ENCODE results near the gene ATP9B. TPM values are rescaled to one million over a fixed set of nuclear protein-coding genes. Genes with fewer than 3 reads are reported as not detected.
A peak's percentile ranks its signal among the peaks of the same experiment; 100 is the strongest.
"Not testable (repeated sequence)": the region's sequence is repeated elsewhere in the genome, so short reads cannot be mapped to it uniquely, and the experiment has no call there.

The ATP9B gene
- polyA plus RNA-seq, 4 donors: 29.3 to 36.4 (median 32.7) TPM

DNA sequence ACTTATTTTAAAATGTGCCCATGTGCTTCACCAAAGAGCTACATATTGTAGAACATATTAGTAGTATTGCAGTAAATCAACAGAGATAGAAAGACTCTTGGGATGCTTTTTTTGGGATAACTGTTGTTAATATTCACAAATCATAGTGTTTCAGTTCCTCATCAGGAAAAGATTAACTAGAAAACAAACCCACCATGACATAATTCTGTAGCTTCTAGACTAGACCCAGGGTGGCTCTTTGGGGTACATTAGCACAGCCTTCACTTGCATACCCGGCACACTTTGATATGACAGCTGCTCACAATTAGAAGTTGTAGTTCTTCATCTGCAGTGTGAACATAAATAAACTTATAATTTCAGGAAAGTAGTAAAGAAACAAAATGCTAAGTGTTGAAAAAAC is 154.2 kb downstream of the ATP9B start:
- no peak for DNase-seq (ENCODE audit: low read depth in 4 of 4, low spot score in 3 of 4)

DNA sequence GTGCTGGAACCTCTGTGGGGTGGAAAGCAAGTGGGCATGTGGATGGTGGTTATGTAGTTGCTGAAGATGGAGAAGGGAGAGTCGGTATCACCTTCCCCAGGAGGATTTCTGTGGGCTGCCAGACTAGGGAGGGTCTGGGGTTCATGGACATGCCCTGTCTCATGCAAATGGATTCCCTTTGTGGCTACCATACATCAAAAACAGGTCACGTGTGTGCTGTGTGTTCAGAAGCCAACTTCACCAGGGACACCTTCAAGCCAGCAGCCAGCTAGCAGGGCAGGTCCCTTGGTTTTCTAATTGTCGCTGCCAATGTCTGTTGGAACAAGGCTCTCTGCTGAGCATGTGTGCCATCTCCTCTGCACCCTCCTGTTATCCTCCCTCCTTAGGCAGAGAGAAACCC is 155.2 kb downstream of the ATP9B start:
- no peak for DNase-seq (ENCODE audit: low read depth in 4 of 4, low spot score in 3 of 4)

DNA sequence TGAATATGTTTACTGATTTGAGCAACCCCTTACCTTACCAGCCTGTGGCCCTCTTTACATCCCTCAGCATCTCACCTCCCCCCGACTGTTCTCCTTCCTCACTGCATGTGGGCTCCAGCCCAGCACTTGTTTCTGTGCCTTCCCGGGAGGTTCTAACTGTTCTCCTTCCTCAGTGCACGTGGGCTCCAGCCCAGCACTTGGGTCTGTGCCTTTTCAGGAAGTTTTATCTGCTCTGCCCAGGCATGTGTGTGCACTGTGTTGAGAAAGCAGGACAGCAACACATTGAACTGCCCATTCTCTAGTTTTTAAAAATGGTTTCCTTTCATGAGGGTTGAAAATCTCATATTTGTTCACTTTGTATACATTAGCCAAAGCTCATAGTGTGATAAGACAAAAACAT is 158.4 kb downstream of the ATP9B start:
- DNase-seq (ENCODE audit: low read depth in 4 of 4, low spot score in 3 of 4): no peak

DNA sequence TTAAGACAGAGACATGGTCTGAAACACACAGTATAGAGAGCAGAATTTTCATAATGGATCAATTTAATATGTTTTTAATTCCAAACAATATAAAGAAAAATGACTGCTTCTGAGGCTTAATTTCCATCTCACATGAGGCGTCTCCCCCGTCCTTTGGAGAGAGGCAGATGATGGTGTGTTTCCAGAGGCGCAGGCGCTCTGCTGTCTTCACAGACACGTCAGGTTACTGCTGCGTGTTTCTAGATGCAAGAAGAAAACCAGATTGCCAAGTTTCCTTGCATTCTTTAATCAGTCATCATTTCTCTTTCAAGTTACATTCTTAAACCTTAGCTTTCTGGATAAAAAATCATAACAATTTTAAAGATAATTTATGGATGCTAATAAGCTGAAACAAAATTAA is 160.2 kb downstream of the ATP9B start:
- no peak for DNase-seq (ENCODE audit: low read depth in 4 of 4, low spot score in 3 of 4)

DNA sequence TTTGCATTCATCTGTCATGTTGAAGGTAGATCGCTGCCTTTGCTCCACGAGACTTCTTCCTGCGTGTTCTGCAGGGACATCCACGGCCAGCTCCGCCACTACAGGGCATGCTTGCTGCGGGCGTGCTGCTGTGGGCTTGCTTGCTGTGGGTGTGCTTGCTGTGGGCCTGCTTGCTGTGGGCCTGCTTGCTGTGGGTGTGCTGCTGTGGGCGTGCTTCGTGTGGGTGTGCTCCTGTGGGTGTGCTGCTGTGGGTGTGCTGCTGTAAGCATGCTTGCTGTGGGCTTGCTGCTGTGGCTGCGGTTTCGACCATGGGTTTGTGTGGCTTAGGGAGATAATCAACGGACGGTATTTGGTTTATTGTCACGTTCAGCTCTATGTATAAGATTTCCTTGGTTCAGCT is 165.2 kb downstream of the ATP9B start:
- DNase-seq (ENCODE audit: low read depth in 4 of 4, low spot score in 3 of 4): no peak

DNA sequence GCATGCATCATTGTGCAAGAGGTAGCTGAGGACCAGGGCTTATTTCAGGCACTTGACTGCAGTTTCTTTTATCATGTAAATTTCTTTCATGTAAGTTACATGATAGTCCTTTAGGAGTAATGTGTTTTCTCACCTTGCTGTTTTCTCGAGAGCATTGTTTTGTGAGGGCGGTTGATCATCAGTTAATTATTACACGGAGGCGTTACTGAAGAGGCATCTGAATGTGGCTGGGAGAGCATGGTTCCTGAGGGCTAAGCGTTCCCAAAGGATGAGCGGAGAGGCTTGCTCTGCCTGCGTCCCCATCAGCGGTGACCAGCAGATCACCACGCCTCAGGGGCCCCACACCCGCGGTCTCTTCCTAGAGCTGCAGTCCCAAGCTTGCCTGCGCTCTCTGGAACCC is 170.4 kb downstream of the ATP9B start:
- DNase-seq (ENCODE audit: low read depth in 4 of 4, low spot score in 3 of 4): no peak

DNA sequence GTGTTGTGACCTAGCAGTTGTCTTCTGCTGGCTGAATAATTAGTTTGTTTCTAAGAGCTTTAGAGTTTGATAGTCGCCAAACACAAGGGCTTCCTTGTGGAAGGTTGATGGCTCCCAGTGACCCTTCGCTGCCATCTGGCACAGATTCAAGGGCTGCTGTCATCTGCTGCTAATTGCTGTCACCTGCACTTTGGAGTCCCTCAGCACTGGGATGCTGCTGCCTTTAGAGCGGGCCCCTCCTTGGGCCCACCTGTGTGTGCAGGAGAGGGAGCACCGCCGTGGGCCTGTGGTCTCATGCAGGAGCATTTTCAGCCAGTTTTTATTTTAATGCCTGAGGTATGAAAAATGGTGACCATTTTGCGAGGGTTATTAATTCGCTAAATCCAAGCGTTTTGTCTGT is 172.6 kb downstream of the ATP9B start:
- DNase-seq (ENCODE audit: low read depth in 4 of 4, low spot score in 3 of 4): no peak

DNA sequence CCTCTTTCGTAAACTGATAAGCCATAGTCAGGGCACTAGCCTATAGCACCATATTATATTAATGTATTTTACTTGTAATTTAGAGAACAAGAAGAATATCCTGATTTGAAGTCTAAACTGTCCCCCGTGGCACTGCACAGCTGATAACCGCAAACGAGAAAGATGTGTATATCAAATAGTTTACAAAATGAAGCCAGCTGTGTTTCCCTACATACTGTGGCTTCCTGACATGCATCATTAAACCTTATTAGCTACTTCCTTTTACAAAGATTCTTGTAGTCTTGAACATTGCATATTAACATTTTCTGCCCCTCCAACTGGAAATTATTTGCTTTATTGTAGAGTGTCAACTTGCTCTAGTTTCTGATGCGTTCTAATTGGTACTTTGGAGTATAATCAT is 173.1 kb downstream of the ATP9B start:
- no peak for DNase-seq (ENCODE audit: low read depth in 4 of 4, low spot score in 3 of 4)

DNA sequence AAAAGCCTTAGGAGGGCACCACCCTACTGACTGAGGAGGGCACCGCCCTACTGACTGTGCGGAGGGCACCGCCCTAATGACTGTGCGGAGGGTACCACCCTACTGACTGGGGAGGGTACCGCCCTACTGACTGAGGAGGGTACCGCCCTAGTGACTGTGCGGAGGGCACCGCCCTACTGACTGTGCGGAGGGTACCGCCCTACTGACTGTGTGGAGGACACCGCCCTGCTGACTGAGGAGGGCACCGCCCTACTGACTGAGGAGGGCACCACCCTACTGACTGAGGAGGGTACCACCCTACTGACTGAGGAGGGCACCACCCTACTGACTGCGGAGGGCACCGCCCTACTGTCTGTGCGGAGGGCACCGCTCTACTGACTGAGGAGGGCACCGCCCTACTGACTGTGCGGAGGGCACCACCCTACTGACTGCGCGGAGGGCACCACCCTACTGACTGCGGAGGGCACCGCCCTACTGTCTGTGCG is 176.4 kb downstream of the ATP9B start:
- DNase-seq (ENCODE audit: low read depth in 4 of 4, low spot score in 3 of 4): no peak

DNA sequence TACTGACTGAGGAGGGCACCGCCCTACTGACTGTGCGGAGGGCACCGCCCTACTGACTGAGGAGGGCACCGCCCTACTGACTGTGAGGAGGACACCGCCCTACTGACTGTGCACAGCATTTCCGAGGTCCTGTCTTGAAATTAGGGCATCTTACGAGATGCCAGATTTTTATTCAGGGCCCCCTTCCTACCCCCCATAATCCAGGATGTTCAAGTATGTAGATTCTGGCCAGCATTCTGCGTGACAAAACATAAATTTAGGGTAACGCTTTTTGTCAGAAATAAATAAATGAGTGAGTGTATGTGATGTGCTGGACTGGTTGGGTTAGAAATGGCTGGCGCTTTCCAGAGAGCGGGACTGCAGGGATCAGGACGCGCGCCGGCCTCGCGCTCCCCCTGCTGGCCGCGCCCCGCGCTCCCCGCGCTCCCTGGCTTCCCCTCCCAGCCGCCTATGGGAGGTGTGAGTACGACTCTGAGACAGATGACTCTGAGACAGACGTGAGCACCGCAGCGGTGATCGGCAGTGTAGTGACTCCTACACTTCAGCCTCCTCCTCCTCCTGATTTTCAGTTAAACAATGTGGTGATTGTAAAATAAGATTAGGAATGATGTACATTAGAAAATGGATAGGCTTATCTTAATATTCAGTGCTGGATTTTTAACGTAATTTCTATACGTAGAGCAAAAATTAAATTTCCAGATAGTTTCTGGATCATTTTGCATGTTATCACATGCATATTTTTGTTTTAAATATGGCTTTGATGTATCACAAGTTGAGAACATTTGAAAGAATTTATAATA is 177.3 kb downstream of the ATP9B start:
- peak in 3 of 4 donors; percentile 33 to 42 (median 41) for DNase-seq (ENCODE audit: low read depth in 4 of 4, low spot score in 3 of 4)

DNA sequence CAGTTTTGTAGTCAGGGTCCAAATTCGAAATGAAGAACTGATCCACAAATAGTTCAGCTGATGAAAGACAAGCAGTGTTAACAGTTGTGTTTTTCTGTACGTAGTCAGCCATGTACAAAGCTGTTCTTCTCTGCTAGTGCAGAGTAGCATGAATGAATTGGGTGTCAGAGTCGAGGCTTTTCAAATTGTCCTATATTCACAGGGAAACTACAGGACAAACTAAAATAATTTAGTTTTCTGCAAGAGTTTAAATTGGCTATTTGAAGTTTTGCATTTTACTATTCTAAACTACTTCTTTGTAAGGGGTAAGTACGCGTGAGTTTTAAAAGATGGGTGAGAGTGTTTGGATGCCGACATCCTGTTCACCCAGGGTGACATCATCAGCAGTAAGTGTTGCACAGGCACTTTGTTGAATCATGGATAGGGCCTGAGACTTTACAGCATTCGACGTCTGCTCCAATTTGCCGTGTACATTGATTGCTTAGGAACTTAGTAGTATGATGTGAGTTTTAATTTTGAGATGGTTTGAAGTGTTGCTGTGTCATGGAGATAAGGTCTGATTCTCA is 179.4 kb downstream of the ATP9B start:
- no peak for DNase-seq (ENCODE audit: low read depth in 4 of 4, low spot score in 3 of 4)

DNA sequence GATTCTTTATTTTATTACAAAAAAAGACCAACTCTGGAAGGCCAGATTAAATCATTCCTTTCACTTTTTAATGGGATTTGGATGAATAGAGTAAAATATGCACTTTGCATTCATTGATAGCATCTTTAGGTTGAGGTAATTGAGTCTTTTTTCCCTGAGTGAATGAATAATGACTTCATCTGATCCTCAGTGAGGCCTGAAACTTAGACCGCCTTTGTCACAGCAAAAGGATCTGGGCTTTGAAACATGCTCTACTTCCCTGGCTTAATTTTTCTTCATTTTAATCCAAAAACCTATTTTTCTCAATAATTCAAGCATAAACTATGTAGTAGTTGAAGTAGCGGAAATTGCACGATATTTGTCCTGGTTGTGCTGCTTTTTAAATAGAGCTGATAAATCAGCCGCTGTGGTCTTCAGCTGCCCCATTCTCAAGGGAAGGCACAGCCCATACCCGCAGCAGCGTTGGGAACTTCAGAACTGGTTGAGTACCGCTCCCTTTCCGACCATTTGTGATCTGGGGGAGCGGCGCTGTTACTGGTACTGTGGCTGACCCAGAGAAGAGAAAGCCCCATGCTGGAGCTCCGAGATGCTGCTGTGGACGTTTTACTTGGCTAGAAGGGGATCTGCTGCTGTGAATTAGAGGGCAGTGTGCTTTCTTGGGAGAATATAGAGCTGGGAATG is 181.2 kb downstream of the ATP9B start:
- no peak for DNase-seq (ENCODE audit: low read depth in 4 of 4, low spot score in 3 of 4)

DNA sequence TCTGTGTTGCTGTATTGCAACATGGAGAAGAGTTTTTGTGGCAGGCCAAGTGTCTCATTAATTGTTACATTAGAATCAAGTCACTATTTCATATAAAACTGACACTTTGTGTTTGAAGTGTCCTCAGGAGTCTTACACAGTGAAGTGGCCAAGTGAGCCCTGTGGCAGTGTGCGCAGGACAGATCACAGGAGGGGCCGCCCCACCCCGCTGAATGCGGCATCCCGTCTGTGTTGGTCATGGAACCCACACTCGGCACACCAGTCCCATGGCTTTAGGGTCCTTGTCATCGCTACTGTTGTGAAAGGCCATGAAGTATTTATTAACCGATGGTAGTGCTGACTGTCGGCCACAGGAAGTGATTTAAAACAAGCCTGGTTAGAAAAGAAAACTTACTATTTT is 181.8 kb downstream of the ATP9B start:
- no peak for DNase-seq (ENCODE audit: low read depth in 4 of 4, low spot score in 3 of 4)

DNA sequence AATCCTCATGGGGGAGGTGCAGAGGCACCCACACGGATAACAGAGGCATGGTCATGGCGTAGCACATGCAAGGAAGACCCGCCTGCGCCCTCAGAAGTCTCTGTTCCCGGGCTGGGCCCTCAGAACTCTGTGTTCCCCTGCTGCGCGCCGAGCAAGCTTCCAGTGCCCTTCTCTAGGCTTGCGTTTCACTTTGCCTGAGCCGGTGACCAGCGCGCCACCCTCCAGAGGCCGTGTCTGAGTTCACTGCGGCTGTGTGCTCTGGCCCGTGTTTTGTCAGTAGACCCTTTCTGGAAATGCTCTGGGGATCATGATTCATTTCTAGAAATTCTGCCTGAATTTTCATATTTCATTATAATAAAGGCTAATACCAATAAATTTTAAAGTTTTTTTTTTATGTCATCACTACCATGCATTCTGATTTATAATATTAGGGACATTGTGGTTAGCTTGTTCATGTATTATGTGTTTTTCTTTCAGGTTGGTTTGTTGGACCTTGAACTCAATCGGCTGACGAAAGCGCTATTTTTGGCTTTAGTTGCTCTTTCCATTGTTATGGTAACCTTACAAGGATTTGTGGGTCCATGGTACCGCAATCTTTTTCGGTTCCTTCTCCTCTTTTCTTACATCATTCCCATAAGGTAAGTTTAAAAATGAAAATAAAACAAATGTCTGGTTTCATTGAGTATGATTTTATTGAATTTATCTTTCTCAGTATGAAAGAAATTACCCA is 183.9 kb downstream of the ATP9B start:
- no peak for DNase-seq (ENCODE audit: low read depth in 4 of 4, low spot score in 3 of 4)

DNA sequence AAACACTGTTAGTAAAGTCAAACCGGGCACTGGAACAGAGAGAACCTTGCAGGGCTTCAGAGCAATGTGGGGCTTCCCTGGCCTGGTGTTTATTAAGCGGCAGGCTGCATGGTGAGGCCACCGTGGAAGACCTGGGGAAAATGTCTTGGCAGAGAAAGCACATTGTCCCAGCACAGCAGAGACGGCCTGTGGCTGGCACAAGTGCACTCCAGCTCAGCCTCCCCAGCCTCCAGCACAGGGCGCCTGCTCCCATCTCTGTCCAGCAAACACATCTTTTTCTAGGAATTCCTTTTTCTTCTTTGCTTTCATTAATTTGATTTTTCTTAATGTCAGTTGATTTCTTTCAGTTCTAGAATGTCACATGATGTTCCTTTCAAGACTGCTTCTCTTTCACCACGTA is 188.3 kb downstream of the ATP9B start:
- DNase-seq (ENCODE audit: low read depth in 4 of 4, low spot score in 3 of 4): no peak

DNA sequence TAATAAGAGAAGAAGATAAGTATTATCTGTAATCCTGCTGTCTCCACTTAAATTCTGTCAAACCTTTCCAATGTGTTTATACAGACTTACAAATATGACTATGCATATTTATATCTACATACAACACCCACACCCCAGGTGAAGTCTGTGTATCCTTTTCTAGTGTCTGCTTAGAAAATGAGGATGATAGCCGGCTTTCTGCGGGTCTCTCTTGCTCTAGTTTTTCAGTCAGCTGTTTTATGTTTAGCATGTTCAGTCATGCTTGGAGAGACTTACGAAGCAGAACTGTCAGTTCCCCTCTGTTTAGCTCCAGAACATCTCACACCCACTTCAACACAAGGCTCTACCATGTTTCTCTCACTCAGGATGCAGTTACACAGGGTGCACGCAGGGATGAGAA is 189.3 kb downstream of the ATP9B start:
- no peak for DNase-seq (ENCODE audit: low read depth in 4 of 4, low spot score in 3 of 4)

DNA sequence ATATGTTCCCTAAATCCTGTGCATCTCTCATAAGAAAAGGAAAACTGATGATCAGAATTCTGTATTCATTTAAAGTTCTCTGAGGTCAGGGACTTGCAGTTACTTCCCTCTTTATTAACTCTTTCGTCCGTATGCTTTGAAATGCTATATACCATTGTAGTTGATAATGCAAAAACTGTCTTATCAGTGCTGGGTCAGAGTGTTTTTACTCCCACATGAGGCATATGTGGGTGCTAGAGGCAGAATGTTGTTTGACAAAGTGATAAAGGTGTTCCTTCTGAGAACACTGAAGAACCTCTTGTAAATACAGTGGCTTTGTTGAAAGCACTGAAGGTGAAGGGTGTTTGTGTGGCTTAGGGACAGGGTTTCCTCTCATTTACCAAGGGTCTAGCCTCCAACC is 190.0 kb downstream of the ATP9B start:
- DNase-seq (ENCODE audit: low read depth in 4 of 4, low spot score in 3 of 4): no peak

DNA sequence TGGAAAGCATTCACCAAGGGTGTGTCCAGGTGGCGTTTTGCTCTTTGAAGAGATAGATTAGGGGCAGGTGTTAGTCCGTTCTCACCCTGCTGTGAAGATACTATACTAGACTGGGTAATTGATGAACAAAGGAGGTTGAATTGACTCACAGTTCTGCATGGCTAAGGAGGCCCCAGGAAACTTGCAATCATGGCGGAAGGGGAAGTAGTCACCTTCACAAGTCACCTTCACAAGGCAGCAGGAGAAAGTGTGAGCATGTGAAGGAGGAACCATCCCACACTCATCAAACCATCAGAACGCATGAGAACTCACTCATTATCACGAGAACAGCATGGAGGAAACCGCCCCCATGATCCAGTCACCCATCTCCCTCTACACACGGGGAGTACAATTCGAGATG is 190.8 kb downstream of the ATP9B start:
- DNase-seq (ENCODE audit: low read depth in 4 of 4, low spot score in 3 of 4): no peak

DNA sequence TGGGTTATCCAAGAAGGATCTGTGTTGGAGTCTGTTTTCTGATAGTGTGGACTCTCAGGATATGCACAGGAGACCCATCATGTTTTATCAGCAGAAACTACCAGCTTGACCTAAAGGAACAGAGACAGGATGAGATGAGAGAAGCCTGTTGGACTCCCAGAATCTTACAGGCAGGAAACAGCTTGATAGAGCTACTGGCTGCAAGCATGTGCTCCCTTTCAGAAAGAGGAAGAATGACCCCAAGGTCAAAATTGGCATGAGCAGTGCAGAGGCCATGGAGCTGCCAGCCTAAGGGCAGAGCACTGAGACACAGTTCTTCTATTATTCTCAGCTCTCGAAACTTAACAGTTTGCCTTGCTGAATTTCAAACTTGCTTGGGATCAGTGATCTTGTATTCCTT is 191.3 kb downstream of the ATP9B start:
- no peak for DNase-seq (ENCODE audit: low read depth in 4 of 4, low spot score in 3 of 4)

DNA sequence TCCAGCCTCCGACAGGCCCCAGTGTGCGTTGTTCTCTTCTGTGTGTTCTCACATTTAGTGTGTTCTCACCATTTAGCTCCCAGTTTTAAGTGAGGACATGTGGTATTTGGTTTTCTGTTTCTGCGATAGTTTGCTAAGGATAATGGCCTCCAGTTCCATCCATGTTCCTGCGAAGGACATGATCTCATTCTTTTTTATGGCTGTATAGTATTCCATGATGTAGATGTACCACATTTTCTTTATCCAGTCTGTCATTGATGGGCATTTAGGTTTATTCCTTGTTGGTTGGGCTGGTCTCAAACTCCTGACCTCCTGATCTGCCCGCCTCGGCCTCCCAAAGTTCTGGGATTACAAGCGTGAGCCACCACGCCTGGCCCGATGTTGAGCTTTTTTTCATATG is 195.9 kb downstream of the ATP9B start:
- DNase-seq (ENCODE audit: low read depth in 4 of 4, low spot score in 3 of 4): not testable (repeated sequence)

DNA sequence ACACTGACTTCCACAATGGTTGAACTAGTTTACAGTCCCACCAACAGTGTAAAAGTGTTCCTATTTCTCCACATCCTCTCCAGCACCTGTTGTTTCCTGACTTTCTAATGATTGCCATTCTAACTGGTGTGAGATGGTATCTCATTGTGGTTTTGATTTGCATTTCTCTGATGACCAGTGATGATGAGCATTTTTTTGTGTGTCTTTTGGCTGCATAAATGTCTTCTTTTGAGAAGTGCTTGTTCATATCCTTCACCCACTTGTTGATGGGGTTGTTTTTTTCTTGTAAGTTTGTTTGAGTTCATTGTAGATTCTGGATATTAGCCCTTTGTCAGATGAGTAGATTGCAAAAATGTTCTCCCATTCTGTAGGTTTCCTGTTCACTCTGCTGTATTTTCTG is 202.6 kb downstream of the ATP9B start:
- DNase-seq (ENCODE audit: low read depth in 4 of 4, low spot score in 3 of 4): not testable (repeated sequence)
